Muscle of back (tissue), 11 donors: Measurements from ENCODE around the gene NDUFB7. TPM values are rescaled to one million over a fixed set of nuclear protein-coding genes. Genes with fewer than 3 reads are reported as not detected.
"Not testable (repeated sequence)": the region's sequence is repeated elsewhere in the genome, so short reads cannot be mapped to it uniquely, and the experiment has no call there.

ENCODE experiments used
- DNase-seq, 3 donors: peaks; one replicate each; pipeline versions ENCODE4 v3.0.0 to v3.0.0-alpha.2; 2013
- polyA plus RNA-seq, 10 donors: library from polyadenylated mRNA; unstranded; fragments of 120-200 nt; gene quantifications; one replicate each; pipeline ENCODE4 v1.2.1, GENCODE V29; 2013; ENCODE audit not compliant: insufficient read length in 10 of 10

NDUFB7 gene
- polyA plus RNA-seq, 10 donors, result 89.7 to 158 (median 111) TPM

GRCh38 chr19:14555918-14556661, 15.8 kb downstream of the NDUFB7 start:
- no peak for DNase-seq

- DNase-seq, result no peak
Observed at GRCh38 chr19:14554382-14554812, 17.5 kb downstream of the NDUFB7 start.

GRCh38 chr19:14553939-14554243, 18.0 kb downstream of the NDUFB7 start:
- no peak for DNase-seq

GRCh38 chr19:14553042-14553938, 18.6 kb downstream of the NDUFB7 start:
- no peak for DNase-seq

GRCh38 chr19:14552006-14552360, 19.9 kb downstream of the NDUFB7 start:
- DNase-seq, result not testable (repeated sequence)

- DNase-seq, result peak in 2 of 3 donors; percentile 52 to 70
Observed at GRCh38 chr19:14551134-14552005, 20.5 kb downstream of the NDUFB7 start.

GRCh38 chr19:14550201-14550754, 21.6 kb downstream of the NDUFB7 start:
- DNase-seq, result no peak

GRCh38 chr19:14545716-14546082, 26.2 kb downstream of the NDUFB7 start:
- DNase-seq, result no peak

- DNase-seq, result peak; percentile 75 to 83 (median 79)
Observed at GRCh38 chr19:14544977-14545715, 26.7 kb downstream of the NDUFB7 start.

GRCh38 chr19:14544047-14544446, 27.8 kb downstream of the NDUFB7 start:
- no peak for DNase-seq

GRCh38 chr19:14542711-14543328, 29.0 kb downstream of the NDUFB7 start:
- DNase-seq, result peak in 1 of 3 donors; percentile 79

GRCh38 chr19:14541979-14542378, 29.9 kb downstream of the NDUFB7 start:
- not testable (repeated sequence) for DNase-seq

- no peak for DNase-seq
Observed at GRCh38 chr19:14540741-14541525, 30.9 kb downstream of the NDUFB7 start.

- DNase-seq, result peak in 1 of 3 donors; percentile 45
Observed at GRCh38 chr19:14536926-14537692, 34.8 kb downstream of the NDUFB7 start.

GRCh38 chr19:14533450-14533849, 38.4 kb downstream of the NDUFB7 start:
- no peak for DNase-seq

- no peak for DNase-seq
Observed at GRCh38 chr19:14530506-14530905, 41.4 kb downstream of the NDUFB7 start.

- no peak for DNase-seq
Observed at GRCh38 chr19:14530005-14530348, 41.9 kb downstream of the NDUFB7 start.

GRCh38 chr19:14529254-14530004, 42.4 kb downstream of the NDUFB7 start, which contains the start of gene TECR:
Gene TECR (plus strand): TSS chr19:14529594. CDS start chr19:14529697, 103 bp downstream.
- peak; percentile 100 for DNase-seq
